GM12875 (cell line): ENCODE results near the gene CDRT4.

Experiments used
- H3K4me3 ChIP-seq: one replicate; pipeline ENCODE4 v1.5.1; 2011; ENCODE audit warnings: low read depth, low read length, control low read depth
- TF ChIP-seq, protein P1 (sequence below): IDR thresholded peaks from 2 replicates; pipeline ENCODE4 v1.5.1; 2011; ENCODE audit warnings: low read depth, mild to moderate bottlenecking, control low read depth, inconsistent platforms, low read length, moderate library complexity, borderline replicate concordance; ENCODE audit not compliant: insufficient read depth

Gene CDRT4

DNA sequence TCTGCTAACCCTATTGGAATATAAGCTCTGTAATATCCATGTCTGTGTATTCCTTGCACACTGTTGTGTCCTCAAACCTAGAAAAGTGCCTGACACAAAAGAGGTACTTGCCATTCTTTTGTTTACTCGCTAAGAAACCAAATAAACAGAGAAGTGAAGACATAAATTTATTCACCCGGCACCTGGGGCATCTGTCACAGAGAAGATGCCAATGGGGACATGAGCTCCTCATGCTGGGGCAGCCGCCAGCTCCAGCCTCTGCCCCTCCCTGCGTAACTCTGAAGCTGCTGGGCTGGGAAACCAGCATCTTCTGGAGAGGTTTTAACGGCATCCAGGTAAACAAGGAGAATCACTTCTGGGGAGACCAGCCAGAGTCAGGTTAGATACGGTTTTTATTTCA, 15.1 kb upstream of the CDRT4 start:
- no peak overlapping the region for H3K4me3 ChIP-seq
- TF ChIP-seq, protein P1, sequence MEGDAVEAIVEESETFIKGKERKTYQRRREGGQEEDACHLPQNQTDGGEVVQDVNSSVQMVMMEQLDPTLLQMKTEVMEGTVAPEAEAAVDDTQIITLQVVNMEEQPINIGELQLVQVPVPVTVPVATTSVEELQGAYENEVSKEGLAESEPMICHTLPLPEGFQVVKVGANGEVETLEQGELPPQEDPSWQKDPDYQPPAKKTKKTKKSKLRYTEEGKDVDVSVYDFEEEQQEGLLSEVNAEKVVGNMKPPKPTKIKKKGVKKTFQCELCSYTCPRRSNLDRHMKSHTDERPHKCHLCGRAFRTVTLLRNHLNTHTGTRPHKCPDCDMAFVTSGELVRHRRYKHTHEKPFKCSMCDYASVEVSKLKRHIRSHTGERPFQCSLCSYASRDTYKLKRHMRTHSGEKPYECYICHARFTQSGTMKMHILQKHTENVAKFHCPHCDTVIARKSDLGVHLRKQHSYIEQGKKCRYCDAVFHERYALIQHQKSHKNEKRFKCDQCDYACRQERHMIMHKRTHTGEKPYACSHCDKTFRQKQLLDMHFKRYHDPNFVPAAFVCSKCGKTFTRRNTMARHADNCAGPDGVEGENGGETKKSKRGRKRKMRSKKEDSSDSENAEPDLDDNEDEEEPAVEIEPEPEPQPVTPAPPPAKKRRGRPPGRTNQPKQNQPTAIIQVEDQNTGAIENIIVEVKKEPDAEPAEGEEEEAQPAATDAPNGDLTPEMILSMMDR: no peak

DNA sequence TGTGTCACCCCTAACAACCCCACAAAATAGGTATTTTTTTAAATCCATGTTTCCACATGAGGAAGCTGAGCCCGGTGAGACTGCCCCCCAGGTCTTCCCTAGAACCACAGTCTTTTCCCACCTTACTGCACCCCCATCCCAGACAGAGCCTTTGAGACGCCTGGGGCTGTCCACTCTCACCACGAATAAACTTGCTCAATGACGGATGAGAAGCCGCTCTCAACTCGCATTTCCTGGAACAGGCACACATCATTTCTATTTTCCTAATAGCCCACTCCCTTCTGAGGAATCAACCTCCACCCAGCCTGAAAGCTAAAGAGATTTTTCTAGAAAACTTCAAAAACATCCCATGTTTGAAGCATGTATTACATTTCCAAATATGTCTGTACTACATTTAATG, 14.1 kb upstream of the CDRT4 start:
- TF ChIP-seq, protein P1: no peak
- no peak overlapping the region for H3K4me3 ChIP-seq

DNA sequence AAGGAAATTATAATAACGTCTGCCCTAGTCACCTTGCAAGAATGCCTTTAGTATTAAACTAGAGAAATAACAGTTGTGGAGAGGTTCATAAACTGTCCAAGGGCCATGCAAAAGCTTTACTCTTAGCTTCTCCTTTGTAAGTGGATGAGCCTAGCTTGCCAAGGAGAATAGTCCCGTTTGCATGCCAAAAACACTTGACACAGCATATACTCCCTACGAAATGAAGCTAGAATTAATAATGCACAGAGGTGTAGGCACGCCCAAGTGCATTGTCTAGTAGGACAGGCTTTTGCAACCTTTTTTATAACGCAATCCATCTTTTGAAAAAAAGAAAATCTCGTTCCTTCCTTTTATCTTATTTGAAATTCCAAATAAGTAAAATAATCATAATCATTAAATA, 12.8 kb upstream of the CDRT4 start:
- TF ChIP-seq, protein P1: no peak
- H3K4me3 ChIP-seq: no peak overlapping the region

DNA sequence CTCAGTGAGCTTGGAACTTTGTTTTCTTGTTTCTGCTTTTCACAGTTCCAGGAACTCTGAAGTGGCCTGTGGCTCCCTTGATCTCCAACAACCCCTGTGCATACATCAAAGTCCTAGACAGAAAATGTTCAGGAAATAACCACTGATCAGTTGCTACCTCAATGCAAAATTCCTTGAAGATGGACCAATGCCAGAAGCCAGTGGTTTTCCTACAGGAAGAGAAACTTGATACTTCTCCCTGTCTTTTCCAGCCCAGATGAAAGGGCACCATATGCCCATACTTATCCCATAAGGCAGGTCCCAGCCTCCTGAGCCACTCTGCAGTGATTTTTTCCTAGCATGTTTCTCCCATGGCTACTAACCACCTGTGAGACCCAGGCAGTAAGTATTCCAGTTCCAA, 12.3 kb upstream of the CDRT4 start:
- TF ChIP-seq, protein P1: no peak
- H3K4me3 ChIP-seq: no peak overlapping the region

DNA sequence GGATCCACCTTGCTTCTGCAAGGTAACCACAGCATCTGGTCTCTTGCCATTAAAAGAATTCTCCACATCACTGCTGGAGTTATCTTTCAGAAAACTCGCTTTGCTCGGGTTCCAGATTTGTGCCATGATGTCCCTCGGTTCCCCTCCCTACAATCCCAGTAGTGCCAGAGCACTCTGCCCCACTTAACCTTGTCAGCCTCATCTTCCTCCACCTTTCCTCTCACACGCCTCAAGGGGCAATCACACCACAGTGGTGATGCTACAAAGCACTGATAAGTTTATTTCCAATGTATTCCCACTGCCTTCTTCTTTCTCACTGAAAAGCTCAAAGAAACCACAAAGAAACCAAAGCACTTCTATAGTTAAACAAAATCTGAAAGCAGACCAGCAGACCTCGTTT, 11.4 kb upstream of the CDRT4 start:
- TF ChIP-seq, protein P1: no peak
- no peak overlapping the region for H3K4me3 ChIP-seq

DNA sequence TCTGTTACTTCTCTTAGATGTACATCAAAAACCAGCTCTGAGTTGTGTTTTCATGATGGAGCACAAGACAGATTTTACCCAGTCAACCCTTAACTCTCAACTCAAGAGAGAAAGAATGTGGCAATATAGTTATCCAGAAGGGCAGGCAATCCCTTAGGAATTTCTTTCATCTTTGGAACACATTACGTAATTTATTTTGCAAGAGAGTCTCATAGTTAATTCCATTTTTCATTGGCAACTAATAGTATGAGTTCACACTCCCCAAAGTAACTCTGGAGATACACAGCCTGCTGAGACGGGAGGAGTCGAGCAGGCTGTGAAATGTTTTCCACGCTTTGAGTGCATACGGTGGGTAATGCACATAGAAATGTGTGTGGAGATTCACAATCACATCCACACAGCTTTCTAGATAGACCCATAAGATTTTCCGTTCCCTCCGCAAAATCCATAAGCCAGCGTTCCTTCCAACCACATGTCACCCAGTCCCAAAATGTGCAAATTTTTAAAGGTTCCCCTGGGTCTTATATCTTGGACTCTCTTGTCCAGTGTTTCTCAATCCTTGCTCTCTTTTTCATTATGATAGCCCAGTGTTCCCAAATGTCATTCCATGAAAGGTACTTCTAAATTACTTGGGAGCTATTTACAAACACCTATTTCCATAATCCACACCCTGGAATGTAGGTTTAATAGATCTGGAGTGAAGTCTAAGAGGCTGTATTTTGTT, 8.4 kb upstream of the CDRT4 start:
- TF ChIP-seq, protein P1: no peak
- no peak overlapping the region for H3K4me3 ChIP-seq

DNA sequence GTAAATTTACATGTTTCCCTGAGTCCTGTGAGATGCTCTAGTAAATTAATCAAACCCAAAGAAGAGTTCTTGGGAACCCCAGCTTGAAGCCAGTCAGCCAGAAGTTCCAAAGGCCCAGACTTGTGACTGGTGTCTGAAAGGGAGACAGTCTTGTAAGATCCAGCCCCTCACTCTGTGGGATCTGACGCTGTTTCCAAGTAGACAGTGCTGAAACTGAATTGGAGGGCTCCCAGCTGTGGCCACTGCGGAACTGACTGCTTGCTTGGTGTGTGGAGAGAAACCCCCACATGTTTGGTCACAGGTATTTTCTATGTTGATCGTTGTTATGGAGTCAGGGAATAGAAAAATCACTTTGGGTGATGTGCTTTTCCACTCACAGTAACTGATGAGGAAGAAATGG, 5.5 kb upstream of the CDRT4 start:
- TF ChIP-seq, protein P1: no peak
- H3K4me3 ChIP-seq: no peak overlapping the region
